A375 (cell line): ENCODE results near the gene SMC6. TPM values are rescaled to one million over a fixed set of nuclear protein-coding genes. Genes with fewer than 3 reads are reported as not detected.

ENCODE experiments used
- total RNA-seq: library from RNA; depleted of rRNA; stranded (reverse); fragments of >200 nt; shearing (Covaris generic); gene quantifications from 2 replicates; pipeline ENCODE4 v1.2.3, GENCODE V29; 2014; rRNA removed

Gene SMC6, protein sequence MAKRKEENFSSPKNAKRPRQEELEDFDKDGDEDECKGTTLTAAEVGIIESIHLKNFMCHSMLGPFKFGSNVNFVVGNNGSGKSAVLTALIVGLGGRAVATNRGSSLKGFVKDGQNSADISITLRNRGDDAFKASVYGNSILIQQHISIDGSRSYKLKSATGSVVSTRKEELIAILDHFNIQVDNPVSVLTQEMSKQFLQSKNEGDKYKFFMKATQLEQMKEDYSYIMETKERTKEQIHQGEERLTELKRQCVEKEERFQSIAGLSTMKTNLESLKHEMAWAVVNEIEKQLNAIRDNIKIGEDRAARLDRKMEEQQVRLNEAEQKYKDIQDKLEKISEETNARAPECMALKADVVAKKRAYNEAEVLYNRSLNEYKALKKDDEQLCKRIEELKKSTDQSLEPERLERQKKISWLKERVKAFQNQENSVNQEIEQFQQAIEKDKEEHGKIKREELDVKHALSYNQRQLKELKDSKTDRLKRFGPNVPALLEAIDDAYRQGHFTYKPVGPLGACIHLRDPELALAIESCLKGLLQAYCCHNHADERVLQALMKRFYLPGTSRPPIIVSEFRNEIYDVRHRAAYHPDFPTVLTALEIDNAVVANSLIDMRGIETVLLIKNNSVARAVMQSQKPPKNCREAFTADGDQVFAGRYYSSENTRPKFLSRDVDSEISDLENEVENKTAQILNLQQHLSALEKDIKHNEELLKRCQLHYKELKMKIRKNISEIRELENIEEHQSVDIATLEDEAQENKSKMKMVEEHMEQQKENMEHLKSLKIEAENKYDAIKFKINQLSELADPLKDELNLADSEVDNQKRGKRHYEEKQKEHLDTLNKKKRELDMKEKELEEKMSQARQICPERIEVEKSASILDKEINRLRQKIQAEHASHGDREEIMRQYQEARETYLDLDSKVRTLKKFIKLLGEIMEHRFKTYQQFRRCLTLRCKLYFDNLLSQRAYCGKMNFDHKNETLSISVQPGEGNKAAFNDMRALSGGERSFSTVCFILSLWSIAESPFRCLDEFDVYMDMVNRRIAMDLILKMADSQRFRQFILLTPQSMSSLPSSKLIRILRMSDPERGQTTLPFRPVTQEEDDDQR
- total RNA-seq, result 29.8 and 30.7 TPM in 2 replicates

DNA sequence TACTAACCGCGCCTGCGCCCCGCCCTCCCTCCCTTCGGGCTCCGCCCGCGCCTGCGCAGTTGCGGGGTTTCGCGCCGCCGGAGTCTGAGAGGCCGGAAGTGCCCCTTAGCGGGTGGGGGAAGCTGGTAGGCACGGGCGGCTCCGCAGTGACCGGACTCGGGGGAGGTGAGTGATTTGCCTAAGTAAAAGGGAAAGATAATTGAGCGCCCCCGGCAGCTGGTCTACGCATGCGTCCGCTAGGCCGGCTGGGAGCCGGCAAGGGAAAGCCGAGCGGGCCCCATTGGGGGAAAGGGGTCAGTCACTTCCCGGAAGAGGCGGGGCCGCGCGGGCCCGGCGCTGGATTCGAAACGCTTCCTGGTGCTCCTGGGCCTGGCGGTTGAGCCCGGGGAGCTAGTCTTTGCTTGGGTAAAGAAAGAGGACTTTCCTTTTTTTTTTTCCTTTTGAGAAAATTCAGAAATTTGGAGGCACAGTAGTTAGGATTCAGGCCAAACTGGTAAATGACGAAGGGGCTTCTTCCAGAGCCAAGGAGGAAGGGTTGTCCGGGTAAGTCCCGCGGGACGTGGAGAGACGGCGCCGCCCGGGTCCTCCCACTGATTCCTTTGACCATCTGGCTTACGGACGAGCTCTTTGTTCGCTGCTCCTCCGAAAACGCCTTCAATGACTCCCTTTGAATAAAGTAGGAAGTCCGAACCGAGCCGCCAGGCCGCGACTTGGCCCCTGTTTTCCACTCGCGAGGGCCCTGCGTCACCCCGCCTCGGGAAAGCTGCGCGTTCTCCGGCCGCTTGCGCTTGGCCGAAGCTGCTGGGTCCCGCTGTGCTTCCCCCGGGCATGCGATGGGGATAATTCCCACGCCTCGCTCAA is at the start of gene SMC6, which contains the start of gene GEN1:
TSS of gene SMC6 (minus strand) at position 8 of the 861 bp plus-strand sequence. CDS start 7,864 bp downstream, outside the sequence.
TSS of gene GEN1 (plus strand) at position 336 of the 861 bp plus-strand sequence. CDS start 5,806 bp downstream, outside the sequence.

Other genes starting within 250 kb of the SMC6 start
- gene RAD51AP2, start 235.4 kb downstream of the SMC6 start, total RNA-seq, result 0.08 and 0.11 TPM in 2 replicates
- gene VSNL1, start 213.1 kb downstream of the SMC6 start, total RNA-seq, result 3.7 and 3.8 TPM in 2 replicates
- gene GEN1, start 328 bp upstream of the SMC6 start, total RNA-seq, result 17.2 and 19.9 TPM in 2 replicates
- not detected in 2 replicates for gene MSGN1, start 62.6 kb upstream of the SMC6 start, total RNA-seq
- 2.8 and 11.2 TPM in 2 replicates for gene KCNS3, start 124.9 kb upstream of the SMC6 start, total RNA-seq